Bronchial epithelial cell (primary cell): ENCODE results near the gene TXNRD3. TPM values are rescaled to one million over a fixed set of nuclear protein-coding genes. Genes with fewer than 3 reads are reported as not detected.

Source experiments
- DNase-seq: peaks from one replicate; pipeline ENCODE4 v3.0.0-alpha.2; 2010; ENCODE audit warnings: low read depth
- FAIRE-seq: peaks from 2 replicates; lab custom pipeline; 2011; peaks lifted over from hg19 to GRCh38; lab: Jason Lieb, UNC
- H3K27me3 ChIP-seq: 2 replicates; pipeline ENCODE4 v1.5.1; 2011; ENCODE audit warnings: low read length; ENCODE audit not compliant: control insufficient read depth, insufficient read depth
- H3K36me3 ChIP-seq: 2 replicates; pipeline ENCODE4 v1.5.1; 2011; ENCODE audit warnings: low read length; ENCODE audit not compliant: control insufficient read depth, insufficient read depth
- H3K4me3 ChIP-seq: 2 replicates; pipeline ENCODE4 v1.5.1; 2011; ENCODE audit warnings: mild to moderate bottlenecking, low read depth, low read length, control low read depth
- total RNA-seq: library from RNA; depleted of rRNA; stranded (reverse); fragments of >200 nt; gene quantifications from 2 replicates; pipeline ENCODE4 v1.2.1, GENCODE V29; 2014
- TF ChIP-seq, protein P1 (sequence below): IDR thresholded peaks from 2 replicates; pipeline ENCODE4 v1.5.1; 2011; ENCODE audit warnings: mild to moderate bottlenecking, moderate library complexity, low read length, control low read depth, inconsistent platforms; ENCODE audit not compliant: insufficient read depth, severe bottlenecking

Gene TXNRD3
- total RNA-seq, 1 donor from 2014 or later = 10.3 TPM

GRCh38 chr3:126582311-126582710, 72.6 kb downstream of the TXNRD3 start:
- no peak overlapping the region for H3K4me3 ChIP-seq
- FAIRE-seq = no peak
- no peaks in the 10 kb centered on the region for H3K27me3 ChIP-seq
- no peaks in the 10 kb centered on the region for H3K36me3 ChIP-seq
- DNase-seq = no peak
- TF ChIP-seq, protein P1, sequence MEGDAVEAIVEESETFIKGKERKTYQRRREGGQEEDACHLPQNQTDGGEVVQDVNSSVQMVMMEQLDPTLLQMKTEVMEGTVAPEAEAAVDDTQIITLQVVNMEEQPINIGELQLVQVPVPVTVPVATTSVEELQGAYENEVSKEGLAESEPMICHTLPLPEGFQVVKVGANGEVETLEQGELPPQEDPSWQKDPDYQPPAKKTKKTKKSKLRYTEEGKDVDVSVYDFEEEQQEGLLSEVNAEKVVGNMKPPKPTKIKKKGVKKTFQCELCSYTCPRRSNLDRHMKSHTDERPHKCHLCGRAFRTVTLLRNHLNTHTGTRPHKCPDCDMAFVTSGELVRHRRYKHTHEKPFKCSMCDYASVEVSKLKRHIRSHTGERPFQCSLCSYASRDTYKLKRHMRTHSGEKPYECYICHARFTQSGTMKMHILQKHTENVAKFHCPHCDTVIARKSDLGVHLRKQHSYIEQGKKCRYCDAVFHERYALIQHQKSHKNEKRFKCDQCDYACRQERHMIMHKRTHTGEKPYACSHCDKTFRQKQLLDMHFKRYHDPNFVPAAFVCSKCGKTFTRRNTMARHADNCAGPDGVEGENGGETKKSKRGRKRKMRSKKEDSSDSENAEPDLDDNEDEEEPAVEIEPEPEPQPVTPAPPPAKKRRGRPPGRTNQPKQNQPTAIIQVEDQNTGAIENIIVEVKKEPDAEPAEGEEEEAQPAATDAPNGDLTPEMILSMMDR = no peak

GRCh38 chr3:126581569-126581968, 73.4 kb downstream of the TXNRD3 start:
- H3K36me3 ChIP-seq = no peaks in the 10 kb centered on the region
- no peaks in the 10 kb centered on the region for H3K27me3 ChIP-seq
- DNase-seq = no peak
- TF ChIP-seq, protein P1 = no peak
- FAIRE-seq = no peak
- H3K4me3 ChIP-seq = no peak overlapping the region

DNA sequence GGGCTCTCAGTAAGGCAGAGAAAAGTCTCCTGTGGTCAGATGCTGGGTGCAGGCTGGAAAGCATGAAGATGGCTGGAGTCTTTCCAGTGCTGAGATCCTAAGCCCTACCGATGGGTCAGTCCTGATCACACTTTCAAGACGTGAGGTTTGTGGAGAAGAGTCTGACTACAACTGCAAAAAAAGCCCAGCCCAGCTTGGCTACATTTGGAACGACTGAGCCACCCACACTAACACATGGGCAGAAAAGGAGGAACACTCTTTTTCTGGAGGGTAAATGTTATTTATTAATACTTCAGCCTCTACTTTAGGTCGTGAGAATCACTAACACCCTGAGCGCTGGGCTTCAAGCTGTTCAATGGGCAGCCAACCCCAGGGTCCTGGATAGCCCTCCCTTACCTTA, 74.2 kb downstream of the TXNRD3 start:
- no peak for FAIRE-seq
- Histone ChIP-seq H3K27me3 (no peaks in the 10 kb centered on the region), H3K4me3 (no peak overlapping the region), H3K36me3 (no peaks in the 10 kb centered on the region)
- no peak for DNase-seq
- TF ChIP-seq, protein P1 = no peak

GRCh38 chr3:126578702-126579101, 76.2 kb downstream of the TXNRD3 start:
- DNase-seq (no peak), FAIRE-seq (no peak)
- Histone ChIP-seq H3K27me3 (no peaks in the 10 kb centered on the region), H3K4me3 (no peak overlapping the region), H3K36me3 (no peaks in the 10 kb centered on the region)
- TF ChIP-seq, protein P1 = no peak

- no peak overlapping the region for H3K4me3 ChIP-seq
- no peaks in the 10 kb centered on the region for H3K27me3 ChIP-seq
- FAIRE-seq (no peak), DNase-seq (no peak)
- no peaks in the 10 kb centered on the region for H3K36me3 ChIP-seq
- TF ChIP-seq, protein P1 = no peak
Observed at GRCh38 chr3:126577261-126577660, 77.7 kb downstream of the TXNRD3 start.

DNA sequence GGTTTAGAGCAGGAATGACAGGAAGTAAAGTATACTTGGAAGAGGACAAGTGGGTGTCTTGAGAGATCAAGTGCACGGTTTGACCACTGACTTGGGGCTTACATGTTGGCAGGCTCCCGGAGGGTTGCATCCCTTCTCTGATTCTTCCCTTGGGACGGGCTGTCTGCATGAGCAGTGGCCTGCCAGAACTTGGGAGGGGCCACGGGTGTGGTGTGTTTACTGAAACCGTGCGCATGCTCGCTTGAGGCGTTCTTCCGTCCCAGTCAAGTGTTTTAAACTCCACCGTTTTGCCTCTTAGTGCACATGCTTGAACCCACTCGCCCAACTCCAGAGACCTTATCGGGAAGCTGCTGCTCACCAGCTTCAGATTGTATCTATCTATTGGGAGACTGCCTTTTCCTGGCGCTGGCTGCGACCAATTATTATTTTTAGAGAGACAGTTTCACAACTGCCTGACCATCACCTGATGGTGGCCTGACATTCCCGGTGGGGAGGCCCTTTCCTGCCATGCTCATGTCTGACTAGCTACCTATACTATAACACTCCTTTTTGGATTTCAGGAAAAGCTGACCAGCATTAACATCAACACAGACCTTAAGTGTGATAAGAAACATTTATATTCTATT, 81.3 kb downstream of the TXNRD3 start:
- peaks cover 2% of the 10 kb centered on the region for H3K27me3 ChIP-seq
- no peak overlapping the region for H3K4me3 ChIP-seq
- no peaks in the 10 kb centered on the region for H3K36me3 ChIP-seq
- TF ChIP-seq, protein P1 = no peak
- FAIRE-seq = peak; percentile 13
- peak; percentile 46 for DNase-seq
